Islet precursor cell (in vitro differentiated cells): ENCODE results near the gene SRSF11.
"Not testable (repeated sequence)": the region's sequence is repeated elsewhere in the genome, so short reads cannot be mapped to it uniquely, and the experiment has no call there.

Experiments used
- DNase-seq: peaks from one replicate; pipeline ENCODE4 v3.0.0-alpha.2; 2018

The SRSF11 gene

GRCh38 chr1:70221238-70222121 lies at the start of gene SRSF11:
TSS of gene SRSF11 (plus strand) at chr1:70221380. CDS start at chr1:70221637, 257 bp downstream.
- DNase-seq = peak; percentile 98

GRCh38 chr1:70171512-70171911 lies 49.7 kb upstream of the SRSF11 start:
- no peak for DNase-seq

DNA sequence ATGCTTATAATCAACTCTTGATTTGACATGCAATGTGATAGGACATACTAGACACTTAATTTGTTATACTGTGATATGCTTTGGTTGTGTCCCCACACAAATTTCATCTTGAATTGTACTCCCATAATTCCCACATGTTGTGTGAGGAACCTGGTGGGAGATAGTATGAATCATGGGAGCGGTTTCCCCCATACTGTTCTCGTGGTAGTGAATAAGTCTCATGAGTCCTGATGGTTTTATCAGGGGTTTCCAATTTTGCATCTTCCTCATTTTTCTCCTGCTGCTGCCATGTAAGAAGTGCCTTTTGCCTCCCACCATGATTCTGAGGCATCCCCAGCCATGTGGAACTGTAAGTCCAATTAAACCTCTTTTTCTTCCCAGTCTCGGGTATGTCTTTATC lies 36.0 kb upstream of the SRSF11 start:
- not testable (repeated sequence) for DNase-seq

- no peak for DNase-seq
Measured at GRCh38 chr1:70188522-70188921, 32.7 kb upstream of the SRSF11 start.

GRCh38 chr1:70190180-70190579 lies 31.0 kb upstream of the SRSF11 start:
- DNase-seq = no peak

DNA sequence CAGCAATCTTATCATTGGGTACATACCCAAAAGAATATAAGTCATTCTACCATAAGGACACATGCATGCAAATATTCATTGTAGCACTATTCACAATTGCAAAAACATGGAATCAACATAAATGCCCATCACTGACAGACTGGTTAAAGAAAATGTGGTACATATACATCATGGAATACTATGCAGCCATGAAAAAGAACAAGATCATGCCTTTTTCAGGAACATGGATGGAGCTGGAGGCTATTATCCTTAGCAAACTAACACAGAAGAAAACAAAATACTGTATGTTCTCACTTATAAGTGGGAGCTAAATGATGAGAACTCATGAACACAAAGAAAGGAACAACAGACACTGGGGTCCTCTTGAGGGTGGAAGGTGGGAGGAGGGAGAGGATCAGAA lies 28.7 kb upstream of the SRSF11 start:
- not testable (repeated sequence) for DNase-seq

DNA sequence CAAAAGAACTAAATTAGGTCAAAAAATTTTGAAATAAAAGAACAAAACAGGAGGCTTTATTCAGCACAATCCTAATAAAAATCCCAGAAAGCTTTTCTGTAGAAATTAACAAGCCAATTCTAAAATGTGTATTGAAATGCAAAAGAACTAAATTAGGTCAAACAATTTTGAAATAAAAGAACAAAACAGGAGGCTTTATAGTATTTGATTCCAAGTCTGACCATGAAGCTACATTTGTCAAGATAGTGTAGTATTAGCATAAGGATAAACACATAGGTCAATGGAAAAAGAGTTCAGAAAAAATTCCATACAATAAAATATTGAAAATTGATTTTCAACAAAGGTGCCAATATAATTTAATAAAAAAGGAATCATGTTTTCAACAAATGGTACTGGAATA lies 26.6 kb upstream of the SRSF11 start:
- DNase-seq = no peak

DNA sequence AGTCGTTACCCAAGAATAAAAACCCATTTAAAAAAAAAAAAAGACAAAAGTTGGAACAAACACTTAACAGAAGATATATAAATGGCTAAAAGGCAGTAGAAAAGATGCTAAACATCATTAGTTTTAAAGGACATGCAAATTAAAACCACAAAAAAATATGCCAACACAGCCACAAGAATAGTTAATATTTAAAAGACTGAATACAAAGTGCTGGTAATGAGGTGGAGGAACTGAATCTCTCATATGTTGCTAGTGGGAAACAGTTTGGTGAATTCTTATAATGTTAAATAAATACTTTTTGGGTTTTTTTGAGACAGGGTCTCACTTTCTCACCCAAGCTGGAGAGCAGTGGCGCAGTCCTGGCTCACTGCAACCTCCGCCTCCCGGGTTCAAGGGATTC lies 25.8 kb upstream of the SRSF11 start:
- DNase-seq = no peak

DNA sequence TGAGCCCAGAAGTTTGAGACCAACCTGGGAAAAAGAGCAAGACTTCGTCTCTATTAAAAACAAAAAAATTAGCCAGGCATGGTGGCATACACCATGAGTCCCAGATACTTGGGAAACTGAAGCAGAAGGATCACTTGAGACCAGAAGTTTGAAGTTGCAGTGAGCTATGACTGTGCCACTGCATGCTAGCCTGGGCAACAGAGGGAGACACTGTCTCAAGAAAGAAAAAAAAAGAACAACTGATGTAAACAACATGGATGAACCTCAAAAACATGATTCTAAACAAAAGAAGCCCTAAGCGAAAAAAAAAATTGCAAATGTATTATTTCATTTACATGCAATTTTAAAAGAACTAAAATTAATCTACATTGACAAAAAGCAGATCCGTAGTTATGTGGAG lies 24.8 kb upstream of the SRSF11 start:
- no peak for DNase-seq

GRCh38 chr1:70200065-70200464 lies 21.1 kb upstream of the SRSF11 start:
- no peak for DNase-seq

DNA sequence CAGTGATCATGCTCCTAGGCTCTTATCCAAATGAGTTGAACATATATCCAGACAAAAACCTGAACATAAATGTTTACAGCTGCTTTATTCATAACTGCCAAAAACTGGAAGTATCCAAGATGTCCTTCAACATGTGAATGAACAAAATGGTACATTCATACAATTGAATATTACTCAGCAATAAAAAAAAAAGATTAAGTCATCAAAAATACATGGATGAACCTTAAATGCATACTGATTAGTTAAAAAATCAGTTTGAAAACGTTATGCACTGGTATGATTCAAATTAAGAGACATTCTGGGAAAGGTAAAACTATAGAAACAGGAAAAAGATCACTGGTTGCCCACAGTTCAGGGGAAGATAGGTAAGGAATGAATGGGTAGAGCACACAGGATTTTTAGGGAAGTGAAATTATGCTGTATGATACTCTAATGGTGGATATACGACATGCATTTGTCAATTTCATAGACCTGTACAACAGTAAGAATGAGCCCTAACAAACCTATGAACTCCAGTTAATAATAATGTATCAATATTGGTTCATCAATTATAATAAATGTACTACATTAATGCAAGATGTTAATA lies 18.9 kb upstream of the SRSF11 start:
- DNase-seq = no peak

DNA sequence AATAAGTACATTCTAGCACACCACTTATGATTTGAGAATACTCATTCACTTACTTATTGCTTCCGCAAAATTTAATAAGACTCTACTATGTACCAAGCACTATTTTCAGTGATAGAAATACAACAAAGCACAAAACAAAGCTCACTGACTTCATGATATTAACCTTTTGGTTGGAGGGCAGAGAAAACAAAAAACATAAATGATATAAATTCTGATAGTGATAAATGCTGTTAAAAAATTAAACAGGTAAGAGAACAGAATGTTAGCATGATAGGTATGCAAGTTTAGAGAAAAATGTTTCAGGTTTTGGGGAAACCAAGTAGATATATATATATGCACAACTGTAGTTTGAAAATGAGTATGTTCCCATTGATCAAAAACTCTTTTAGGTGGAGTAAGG lies 17.0 kb upstream of the SRSF11 start:
- DNase-seq = no peak

DNA sequence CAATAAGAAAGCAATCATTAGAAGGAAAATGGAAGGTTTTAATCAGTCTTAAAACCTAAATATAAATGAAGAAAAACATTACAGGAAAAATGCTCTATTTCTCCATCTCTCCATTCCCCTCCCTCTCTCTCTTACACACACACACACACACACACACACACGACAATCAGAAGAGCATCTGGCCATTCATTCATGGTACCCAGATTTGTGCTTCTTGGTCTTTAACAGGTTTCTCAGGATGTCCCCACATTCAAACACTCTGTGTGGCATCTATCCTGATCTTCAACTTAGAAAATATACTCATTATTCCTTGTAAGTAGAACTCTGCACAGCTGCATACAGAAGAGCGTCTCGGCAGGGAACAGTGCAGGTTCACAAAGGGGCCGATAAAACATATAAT lies 16.6 kb upstream of the SRSF11 start:
- no peak for DNase-seq

DNA sequence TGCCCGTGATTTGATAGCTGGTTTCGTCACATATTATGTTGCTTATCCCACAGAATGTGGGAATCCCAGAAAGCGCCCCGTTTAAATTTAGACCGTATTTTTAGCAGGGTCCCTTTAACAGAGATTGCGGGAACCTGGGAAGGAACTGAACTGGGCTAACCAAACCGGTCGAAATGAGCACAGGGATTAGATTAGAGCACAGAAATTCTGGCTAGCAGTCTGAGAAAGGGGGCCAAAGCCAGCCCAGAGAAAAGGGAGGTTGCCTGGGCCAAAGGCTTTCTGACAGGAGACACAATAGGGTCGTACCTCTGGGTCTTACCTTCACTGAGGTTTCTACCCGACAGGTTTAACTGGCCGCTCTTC lies 16.1 kb upstream of the SRSF11 start:
- no peak for DNase-seq

- DNase-seq = peak; percentile 98
Measured at GRCh38 chr1:70205434-70206118, 15.6 kb upstream of the SRSF11 start, which contains the start of gene LRRC40. TSS of gene LRRC40 (minus strand) at chr1:70205579. CDS start at chr1:70205540, 39 bp downstream.

- not testable (repeated sequence) for DNase-seq
Measured at GRCh38 chr1:70206833-70207232, 14.3 kb upstream of the SRSF11 start.

DNA sequence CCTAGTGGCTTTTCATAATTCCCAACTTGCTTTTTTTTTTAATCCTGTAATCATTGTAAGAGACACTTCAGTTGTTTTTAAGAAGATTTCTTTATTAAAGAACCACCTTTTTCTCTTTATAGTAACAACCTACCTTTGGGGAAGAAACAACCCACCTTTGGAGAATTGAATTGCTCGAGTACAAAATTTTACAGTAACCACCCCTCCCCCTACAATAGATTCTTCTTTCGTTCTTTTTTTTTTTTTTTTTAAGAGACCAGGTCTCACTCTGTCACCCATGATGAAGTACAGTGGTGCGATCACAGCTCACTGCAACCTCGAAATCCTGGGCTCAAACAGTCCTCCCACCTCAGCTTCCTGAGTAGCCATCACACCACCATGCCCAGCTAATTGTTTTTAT lies 13.7 kb upstream of the SRSF11 start:
- DNase-seq = no peak

GRCh38 chr1:70208292-70208691 lies 12.9 kb upstream of the SRSF11 start:
- no peak for DNase-seq

- DNase-seq = no peak
Measured at GRCh38 chr1:70210820-70211219, 10.4 kb upstream of the SRSF11 start.

GRCh38 chr1:70211541-70211940 lies 9.6 kb upstream of the SRSF11 start:
- no peak for DNase-seq

GRCh38 chr1:70220015-70220414 lies 1.2 kb upstream of the SRSF11 start:
- no peak for DNase-seq

DNA sequence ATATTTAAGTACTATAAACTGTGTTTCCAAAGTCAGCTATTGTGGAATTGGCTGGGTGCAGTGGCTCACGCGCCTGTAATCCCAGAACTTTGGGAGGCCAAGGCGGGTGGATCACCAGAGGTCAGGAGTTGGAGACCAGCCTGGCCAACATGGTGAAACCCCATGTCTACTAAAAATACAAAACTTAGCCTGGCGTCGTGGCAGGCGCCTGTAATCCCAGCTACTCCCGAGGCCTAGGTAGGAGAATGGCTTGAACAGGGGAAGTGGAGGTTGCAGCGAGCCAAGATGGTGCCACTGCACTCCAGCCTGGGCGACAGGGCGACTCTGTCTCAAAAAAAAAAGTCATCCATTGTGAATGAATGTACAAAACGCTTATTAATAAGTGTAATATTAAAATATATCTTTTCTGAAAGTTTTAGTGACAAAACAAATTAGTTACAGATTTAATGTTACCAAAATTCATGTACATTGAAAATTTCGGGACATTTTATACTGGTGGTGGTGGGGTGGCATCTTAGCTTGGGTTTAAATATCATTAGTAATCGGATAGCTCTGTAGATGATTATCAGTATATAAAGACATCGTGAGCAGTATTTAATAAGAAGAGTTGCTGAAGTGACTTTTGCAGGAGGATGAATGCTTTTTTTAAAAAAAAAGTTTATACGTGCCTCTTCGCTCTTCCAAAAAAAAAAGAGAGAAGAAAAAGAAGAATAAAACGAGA lies 503 bp upstream of the SRSF11 start:
- DNase-seq = no peak

DNA sequence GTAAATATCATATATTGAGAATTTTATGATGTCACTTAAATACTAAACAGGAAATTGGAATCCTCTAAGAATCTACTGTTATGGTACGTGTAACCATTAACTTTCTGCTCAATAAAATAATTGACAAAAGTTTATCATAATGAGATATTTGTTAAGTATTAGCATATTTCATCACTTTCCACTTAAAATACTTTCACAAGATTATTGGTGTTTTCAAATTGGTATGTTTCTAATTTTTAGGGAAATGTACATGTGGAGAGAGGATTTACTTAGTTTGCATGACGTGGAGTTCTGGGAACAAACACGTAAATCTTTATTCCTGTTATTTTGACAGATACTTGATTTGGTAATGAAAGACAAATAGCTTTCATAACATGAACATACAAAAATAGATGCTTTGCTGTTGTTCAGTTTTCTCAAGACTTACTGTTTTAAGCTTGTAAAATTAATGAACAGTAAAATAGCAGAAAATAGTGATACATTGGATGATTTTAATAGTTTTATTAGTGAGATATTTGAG lies 1.6 kb downstream of the SRSF11 start:
- no peak for DNase-seq
